Measurements from ENCODE around the gene KLRC3. TPM values are rescaled to one million over a fixed set of nuclear protein-coding genes. Genes with fewer than 3 reads are reported as not detected.
A peak's percentile ranks its signal among the peaks of the same experiment; 100 is the strongest.

Gene KLRC3
- total RNA-seq, 6 experiments from 2014 or later = not detected

- no peaks in the 10 kb centered on the region; the same call in none of the 2 replicates for H3K4me1 Mint-ChIP-seq (ENCODE audit: low read depth)
- no peak for DNase-seq
- peaks cover 8% of the 10 kb centered on the region; the same call in 1 of the 2 replicates for H3K36me3 Mint-ChIP-seq (ENCODE audit: low read depth)
- no peaks in the 10 kb centered on the region; the same call in none of the 2 replicates for H3K27me3 Mint-ChIP-seq (ENCODE audit: insufficient read depth)
- no peaks in the 10 kb centered on the region for H3K9me3 Mint-ChIP-seq
- TF ChIP-seq, protein P1, sequence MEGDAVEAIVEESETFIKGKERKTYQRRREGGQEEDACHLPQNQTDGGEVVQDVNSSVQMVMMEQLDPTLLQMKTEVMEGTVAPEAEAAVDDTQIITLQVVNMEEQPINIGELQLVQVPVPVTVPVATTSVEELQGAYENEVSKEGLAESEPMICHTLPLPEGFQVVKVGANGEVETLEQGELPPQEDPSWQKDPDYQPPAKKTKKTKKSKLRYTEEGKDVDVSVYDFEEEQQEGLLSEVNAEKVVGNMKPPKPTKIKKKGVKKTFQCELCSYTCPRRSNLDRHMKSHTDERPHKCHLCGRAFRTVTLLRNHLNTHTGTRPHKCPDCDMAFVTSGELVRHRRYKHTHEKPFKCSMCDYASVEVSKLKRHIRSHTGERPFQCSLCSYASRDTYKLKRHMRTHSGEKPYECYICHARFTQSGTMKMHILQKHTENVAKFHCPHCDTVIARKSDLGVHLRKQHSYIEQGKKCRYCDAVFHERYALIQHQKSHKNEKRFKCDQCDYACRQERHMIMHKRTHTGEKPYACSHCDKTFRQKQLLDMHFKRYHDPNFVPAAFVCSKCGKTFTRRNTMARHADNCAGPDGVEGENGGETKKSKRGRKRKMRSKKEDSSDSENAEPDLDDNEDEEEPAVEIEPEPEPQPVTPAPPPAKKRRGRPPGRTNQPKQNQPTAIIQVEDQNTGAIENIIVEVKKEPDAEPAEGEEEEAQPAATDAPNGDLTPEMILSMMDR (IDR thresholded peaks at IDR 0.05) = peak; percentile 53
- H3K4me3 Mint-ChIP-seq = no peak overlapping the region
- H3K27ac Mint-ChIP-seq = no peak overlapping the region
Measured at GRCh38 chr12:10365696-10366405, 54.5 kb downstream of the KLRC3 start.

- DNase-seq = peak; percentile 67
- Mint-ChIP-seq H3K27ac (no peak overlapping the region), H3K27me3 (ENCODE audit: insufficient read depth) (no peaks in the 10 kb centered on the region; the same call in 1 of the 2 replicates), H3K9me3 (no peaks in the 10 kb centered on the region), H3K4me1 (ENCODE audit: low read depth) (no peaks in the 10 kb centered on the region; the same call in none of the 2 replicates), H3K36me3 (ENCODE audit: low read depth) (peaks cover 8% of the 10 kb centered on the region; the same call in 1 of the 2 replicates), H3K4me3 (no peak overlapping the region)
- TF ChIP-seq, protein P1 (IDR thresholded peaks at IDR 0.05) = no peak
Measured at GRCh38 chr12:10364815-10365622, 55.4 kb downstream of the KLRC3 start.

GRCh38 chr12:10363914-10364814, 56.2 kb downstream of the KLRC3 start:
- DNase-seq = peak; percentile 12
- TF ChIP-seq, protein P1 (IDR thresholded peaks at IDR 0.05) = no peak
- no peaks in the 10 kb centered on the region; the same call in none of the 2 replicates for H3K4me1 Mint-ChIP-seq (ENCODE audit: low read depth)

GRCh38 chr12:10363658-10363913, 56.8 kb downstream of the KLRC3 start:
- Mint-ChIP-seq H3K4me3 (no peak overlapping the region), H3K9me3 (no peaks in the 10 kb centered on the region), H3K36me3 (ENCODE audit: low read depth) (peaks cover 8% of the 10 kb centered on the region; the same call in 1 of the 2 replicates), H3K4me1 (ENCODE audit: low read depth) (peaks cover 6% of the 10 kb centered on the region), H3K27me3 (ENCODE audit: insufficient read depth) (no peaks in the 10 kb centered on the region; the same call in 1 of the 2 replicates), H3K27ac (no peak overlapping the region)
- no peak for DNase-seq
- TF ChIP-seq, protein P1 (IDR thresholded peaks at IDR 0.05) = no peak

More at GRCh38 chr12:10363914-10364814, 56.2 kb downstream of the KLRC3 start:
- H3K9me3 Mint-ChIP-seq = no peaks in the 10 kb centered on the region
- H3K36me3 Mint-ChIP-seq (ENCODE audit: low read depth) = peaks cover 8% of the 10 kb centered on the region; the same call in 1 of the 2 replicates
- H3K27ac Mint-ChIP-seq = no peak overlapping the region
- H3K4me3 Mint-ChIP-seq = no peak overlapping the region
- no peaks in the 10 kb centered on the region; the same call in 1 of the 2 replicates for H3K27me3 Mint-ChIP-seq (ENCODE audit: insufficient read depth)
